Endothelial cell of umbilical vein (primary cell): Measurements from ENCODE around the gene AZU1.
A peak's percentile ranks its signal among the peaks of the same experiment; 100 is the strongest.

Experiments
- CTCF ChIP-seq, 2 donors: IDR thresholded peaks; 1 replicate in 1 of 2; 2 replicates in 1 of 2; pipeline ENCODE4 v1.5.1; 2011; ENCODE audit warnings: low read length in 2 of 2, mild to moderate bottlenecking in 2 of 2, moderate library complexity in 2 of 2, control low read depth in 1 of 2, inconsistent platforms in 1 of 2, low read depth in 1 of 2; ENCODE audit not compliant: insufficient read depth in 1 of 2; ENCODE audit errors: extremely low read depth in 1 of 2
- EZH2 ChIP-seq: IDR thresholded peaks from 2 replicates; pipeline ENCODE4 v1.6.1; 2012; ENCODE audit warnings: borderline replicate concordance, low read depth, mild to moderate bottlenecking, moderate library complexity, low read length, inconsistent platforms; ENCODE audit not compliant: severe bottlenecking
- GATA2 ChIP-seq: IDR thresholded peaks from 2 replicates; pipeline ENCODE4 v1.7.0; 2011; ENCODE audit warnings: low read depth, mild to moderate bottlenecking, moderate library complexity, mixed read lengths, low read length; ENCODE audit not compliant: insufficient read length, insufficient read depth
- JUN ChIP-seq: IDR thresholded peaks from 2 replicates; pipeline ENCODE4 v1.6.1; 2011; ENCODE audit warnings: borderline replicate concordance, low read depth; ENCODE audit not compliant: insufficient read length, insufficient read depth
- MYC ChIP-seq: IDR thresholded peaks from one replicate; pipeline ENCODE4 v1.6.1; 2011; ENCODE audit warnings: mild to moderate bottlenecking, low read depth, low read length
- POLR2A ChIP-seq: IDR thresholded peaks from 2 replicates; pipeline ENCODE4 v1.6.1; 2012; ENCODE audit warnings: low read depth, mild to moderate bottlenecking, control low read depth, low read length
- POLR2AphosphoS5 ChIP-seq: IDR thresholded peaks from 2 replicates; pipeline ENCODE4 v1.6.1; 2012; ENCODE audit warnings: low read depth, mild to moderate bottlenecking, control low read depth, low read length, moderate library complexity; ENCODE audit not compliant: insufficient read depth

DNA sequence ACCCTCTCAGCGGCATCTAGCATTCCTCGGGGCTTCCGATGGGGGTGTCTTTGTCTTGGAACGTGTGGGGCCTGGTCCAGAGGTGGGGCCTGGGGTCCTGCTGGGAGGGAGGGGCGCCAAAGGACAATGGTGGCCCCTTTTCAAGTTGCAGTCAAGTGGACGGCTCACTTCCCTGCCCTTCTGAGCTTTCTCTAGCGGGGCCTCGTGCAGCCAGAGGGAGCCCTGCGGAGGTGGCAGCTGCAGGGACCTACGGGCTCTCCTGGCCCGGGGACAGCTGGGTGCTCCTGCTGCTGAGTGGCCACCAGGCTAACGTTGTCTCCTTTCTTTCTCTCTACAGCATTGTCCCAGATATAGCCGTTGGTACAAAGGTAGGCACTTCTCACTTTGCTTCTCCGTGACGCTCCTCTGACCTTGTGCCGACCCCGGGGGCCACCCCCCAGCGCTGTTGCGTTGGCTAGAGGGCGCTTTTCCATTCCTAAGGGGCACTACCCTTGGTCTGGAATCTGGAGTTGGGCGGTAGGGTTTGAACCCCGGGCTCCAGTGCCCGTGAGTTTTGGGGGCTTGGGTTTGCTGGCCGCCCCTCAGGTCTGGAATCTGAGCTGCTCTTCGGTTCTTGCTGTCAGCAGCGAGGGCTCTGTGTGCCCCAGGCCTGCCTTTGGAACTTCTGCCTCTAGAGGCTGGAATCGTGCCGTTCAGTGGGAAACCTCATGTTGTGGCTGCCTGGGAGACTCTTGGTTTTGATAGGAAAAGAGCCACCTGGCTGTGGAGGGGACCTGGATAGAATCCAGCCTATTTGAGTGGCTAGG lies 28.4 kb upstream of the AZU1 start:
- TF ChIP-seq CTCF (IDR thresholded peaks at IDR 0.05; ENCODE audit: extremely low read depth in 1 of 2, insufficient read depth in 1 of 2, low read depth in 1 of 2, low read length in 2 of 2) (peak in 1 of 2 donors; percentile 25), JUN (no peak), EZH2 (no peak), POLR2A (no peak), POLR2AphosphoS5 (peak; percentile 2), GATA2 (no peak), MYC (no peak)
